Inflammatory macrophage treated with lipopolysaccharide for 4 hours (primary cell): ENCODE data around the gene RASSF10.
"Not testable (repeated sequence)": the region's sequence is repeated elsewhere in the genome, so short reads cannot be mapped to it uniquely, and the experiment has no call there.

Experiments used
- DNase-seq: peaks from one replicate; pipeline ENCODE4 v3.0.0-alpha.2; 2020

The RASSF10 gene

DNA sequence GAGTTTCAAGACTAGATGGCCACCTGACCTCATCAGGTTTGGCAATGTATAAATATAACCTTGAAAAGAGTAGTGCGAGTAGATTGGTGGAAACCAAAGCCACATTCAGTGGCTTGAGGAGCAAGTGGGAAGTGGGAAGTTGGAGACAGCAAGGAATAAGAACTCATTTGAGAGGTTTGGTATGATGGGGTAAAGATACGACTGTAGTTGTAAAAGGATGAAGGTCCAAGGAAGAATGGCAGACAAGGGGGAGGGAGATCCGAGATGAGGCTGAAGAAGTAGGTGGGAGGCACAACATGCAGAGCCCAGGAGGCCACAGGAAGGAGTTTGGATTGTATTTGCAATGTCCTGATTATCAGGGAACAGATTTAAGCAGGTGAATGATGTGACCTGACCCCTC lies 20.8 kb downstream of the RASSF10 start:
- DNase-seq: no peak

DNA sequence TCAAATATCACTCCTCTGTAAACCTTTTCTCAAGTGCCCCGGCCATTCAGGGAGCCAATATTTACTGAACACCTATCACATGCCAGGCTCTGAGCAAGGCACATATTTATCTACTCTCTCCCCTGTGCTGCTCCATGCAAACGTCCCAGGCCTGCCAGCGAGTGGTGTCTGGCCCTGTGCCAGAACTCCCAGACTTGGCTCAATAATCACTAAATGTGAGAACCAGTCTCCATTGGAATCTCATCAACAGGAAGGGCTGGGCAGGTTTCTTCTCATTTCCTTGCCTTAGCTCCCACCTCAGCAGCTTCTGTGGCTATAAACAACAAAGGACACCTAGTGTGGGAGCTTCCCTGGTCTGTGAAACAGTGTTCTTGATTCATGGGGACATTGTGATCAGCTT lies 21.7 kb downstream of the RASSF10 start:
- DNase-seq: no peak

DNA sequence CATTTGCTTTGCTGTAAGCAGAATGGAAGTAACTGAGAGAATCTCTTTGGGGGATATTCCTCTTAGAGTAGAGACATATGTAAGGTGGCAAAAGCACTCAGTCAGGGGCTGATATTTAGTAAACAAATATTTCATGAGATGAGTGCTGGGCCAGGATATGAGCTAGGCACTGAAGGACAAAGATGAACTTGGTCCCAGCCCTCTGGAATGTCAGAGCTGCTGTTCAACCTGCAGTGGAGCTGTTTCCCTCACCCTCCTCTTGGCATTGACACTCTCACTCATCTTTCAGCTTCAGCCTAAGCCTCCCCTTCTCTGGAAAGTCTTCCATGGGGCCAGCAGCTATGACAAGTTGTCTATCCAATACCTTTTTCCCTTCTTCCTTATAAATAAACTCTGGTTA lies 22.2 kb downstream of the RASSF10 start:
- DNase-seq: no peak

DNA sequence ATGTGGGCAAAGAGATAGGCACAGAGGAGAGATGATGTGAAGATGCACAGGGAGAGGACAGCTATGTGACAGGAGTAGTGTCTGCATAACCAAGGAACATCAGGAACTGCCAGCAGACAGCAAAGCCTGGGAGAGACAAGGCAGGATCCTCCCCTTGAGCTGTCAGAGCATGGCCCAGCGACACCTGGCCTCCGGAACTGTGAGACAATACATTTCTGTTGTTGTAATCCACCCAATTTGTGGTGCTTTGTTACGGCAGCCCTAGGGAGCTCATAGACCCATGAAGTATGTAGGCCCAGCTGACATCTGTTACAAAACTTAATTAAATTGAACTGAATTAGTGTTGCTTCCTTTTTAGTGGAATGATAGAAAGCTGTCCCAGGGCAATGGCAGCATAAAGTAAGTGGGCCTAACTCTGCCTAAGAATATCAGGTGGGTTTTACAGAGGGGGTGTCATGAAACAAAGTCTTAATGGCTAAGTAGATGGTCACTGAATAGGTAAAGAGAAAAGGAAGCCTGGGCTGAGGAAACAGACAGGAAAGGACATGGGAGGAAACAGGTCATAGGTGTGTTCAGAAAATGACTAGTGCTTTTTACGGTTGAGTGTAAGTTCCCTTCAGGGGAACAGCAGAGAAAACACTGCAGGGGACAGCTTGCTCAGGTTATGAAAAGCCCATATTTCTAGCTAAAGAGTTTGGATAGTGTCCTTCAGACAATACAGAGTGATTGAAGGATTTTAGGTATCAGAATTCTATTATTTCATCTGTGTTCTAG lies 24.8 kb downstream of the RASSF10 start:
- no peak for DNase-seq

- no peak for DNase-seq
Observed at GRCh38 chr11:13035711-13036110, 26.6 kb downstream of the RASSF10 start.

DNA sequence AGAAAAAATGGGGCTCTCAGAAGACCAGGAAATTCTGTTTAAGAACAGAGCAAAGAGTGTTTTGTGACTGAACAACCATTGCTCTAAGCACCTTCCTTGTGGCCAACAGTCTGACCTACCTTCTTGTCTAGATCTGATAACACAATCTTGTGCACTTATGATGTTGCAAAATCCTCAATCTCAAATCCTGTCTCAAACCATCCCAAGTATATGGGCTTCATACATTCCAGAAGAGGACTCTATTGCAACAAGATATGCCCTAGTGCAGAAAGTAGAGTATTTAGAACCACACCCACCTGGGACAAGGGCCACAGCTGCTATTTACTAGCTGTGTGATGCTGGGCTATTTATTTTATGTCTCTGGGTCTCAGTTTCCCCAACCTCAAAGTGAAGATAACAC lies 27.1 kb downstream of the RASSF10 start:
- no peak for DNase-seq

DNA sequence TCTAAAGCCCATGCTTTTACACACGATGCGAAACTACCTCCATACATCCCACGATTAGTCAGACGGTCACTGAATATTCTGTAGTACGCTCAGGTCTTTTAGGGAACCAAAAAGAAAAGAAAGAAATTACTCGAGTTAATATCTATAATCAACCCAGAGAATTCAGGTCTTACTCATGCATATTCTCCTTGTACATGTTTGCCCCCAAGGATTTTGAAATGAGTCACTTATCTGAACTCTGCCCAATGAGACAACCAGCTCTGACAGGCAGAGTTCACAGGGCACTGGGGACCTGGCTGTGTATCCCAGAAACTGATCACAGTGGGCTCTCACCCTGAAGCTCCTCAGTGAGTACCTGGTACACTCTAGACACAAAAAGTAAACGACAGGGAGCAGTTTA lies 29.2 kb downstream of the RASSF10 start:
- no peak for DNase-seq

DNA sequence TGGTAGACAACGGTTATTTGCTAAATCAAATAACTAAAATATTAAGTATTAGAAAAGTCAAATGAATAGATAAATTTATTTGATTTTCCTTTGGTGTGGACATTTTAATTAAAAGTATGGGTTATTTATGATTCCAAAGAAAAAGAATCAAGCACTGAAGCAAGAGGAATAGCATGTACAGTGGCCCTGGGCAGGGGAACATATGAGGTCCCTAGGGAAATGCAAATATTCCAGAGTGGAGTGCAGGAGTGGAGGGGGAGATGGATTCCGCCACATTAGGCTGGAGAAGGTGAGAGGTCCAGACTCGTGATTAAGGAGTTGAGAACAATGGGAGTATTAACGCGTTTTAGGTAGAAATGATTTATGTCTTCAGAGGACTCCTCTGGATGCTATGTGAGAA lies 30.0 kb downstream of the RASSF10 start:
- DNase-seq: no peak

GRCh38 chr11:13040969-13041561 lies 31.9 kb downstream of the RASSF10 start:
- DNase-seq: no peak

GRCh38 chr11:13042873-13043342 lies 33.8 kb downstream of the RASSF10 start:
- no peak for DNase-seq

DNA sequence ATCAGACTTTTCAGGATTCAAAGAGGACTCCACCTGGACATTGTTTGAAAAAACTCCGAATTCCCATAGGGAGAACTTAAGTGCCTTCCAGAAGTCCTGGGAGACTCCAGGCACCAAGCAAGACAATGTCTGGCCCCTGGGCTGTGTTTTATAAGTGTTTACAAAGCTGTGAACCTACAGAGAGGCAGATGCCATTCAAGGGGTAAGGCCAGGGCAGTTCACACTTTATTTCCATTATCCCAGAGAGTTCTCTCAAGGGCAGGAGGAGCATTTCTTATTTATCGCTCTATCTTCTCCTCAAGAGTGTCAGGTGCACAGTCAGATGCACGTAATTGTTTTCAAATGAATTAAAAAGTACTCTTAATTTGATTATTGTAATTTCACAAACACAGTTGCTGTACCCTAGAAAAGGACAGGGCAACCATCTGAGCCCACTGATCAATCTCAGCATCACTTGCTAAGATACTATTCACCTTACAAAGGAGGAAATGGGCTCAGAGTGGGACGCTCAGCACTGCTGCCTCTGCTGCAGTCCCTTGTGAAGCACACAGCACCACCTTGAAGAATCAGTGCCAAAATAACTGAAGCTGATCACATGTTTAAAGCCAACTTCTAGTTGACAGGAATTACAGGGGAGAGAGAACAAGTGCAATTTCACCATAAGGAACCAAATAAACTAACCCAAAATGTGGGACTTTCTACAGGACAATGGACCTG lies 35.0 kb downstream of the RASSF10 start:
- DNase-seq: no peak

DNA sequence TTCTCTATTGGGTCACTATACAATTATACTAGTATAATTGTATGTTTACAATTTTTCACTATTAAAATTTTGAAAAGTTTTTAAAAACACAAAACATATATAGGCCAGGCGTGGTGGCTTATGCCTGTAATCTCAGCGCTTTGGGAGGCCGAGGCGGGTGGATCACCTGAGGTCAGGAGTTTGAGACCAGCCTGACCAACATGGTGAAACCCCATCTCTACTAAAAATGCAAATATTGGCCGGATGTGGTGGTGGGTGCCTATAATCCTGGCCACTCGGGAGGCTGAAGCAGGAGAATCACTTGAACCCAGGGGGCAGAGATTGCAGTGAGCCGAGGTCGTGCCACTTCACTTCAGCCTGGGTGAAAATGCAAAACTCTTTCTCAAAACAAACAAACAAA lies 36.0 kb downstream of the RASSF10 start:
- DNase-seq: not testable (repeated sequence)

DNA sequence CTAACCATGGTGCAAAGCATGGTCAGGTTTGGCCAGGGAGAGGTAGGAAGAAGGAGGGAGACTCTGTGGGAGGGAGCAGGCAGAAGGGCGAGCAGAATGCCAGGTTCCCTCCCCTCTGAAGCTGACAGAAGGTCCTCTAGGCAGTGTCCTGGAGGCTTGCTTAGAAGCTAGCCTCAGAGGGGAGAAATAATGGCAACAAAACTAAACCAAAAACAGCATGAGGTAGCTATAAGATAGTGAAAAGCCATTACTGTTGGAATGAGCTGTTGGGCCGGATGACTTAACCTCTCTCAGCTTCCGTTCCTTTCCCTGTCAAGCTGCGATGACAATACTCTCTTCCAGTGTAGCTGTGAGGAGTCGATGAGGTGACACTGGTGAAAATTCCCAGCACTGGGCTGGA lies 36.6 kb downstream of the RASSF10 start:
- no peak for DNase-seq

- DNase-seq: no peak
Observed at GRCh38 chr11:13046637-13047570, 37.8 kb downstream of the RASSF10 start.

DNA sequence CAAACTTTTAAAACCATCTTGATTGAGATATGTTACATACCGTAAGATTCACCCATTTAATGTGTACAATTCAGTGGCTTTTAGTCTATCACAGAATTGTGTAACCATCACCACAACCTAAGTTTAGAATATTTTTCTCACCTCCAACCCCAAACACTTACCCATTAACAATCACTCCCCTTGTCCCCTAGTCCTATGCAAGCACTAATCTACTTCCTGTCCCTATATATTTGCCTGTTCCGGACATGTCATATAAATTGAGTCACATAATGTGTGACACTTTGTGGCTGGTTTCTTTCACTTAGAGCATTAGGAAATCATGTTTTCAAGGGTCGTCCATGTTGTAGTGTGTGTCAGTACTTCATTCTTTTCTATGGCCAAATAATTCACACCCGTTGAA lies 38.8 kb downstream of the RASSF10 start:
- DNase-seq: no peak

DNA sequence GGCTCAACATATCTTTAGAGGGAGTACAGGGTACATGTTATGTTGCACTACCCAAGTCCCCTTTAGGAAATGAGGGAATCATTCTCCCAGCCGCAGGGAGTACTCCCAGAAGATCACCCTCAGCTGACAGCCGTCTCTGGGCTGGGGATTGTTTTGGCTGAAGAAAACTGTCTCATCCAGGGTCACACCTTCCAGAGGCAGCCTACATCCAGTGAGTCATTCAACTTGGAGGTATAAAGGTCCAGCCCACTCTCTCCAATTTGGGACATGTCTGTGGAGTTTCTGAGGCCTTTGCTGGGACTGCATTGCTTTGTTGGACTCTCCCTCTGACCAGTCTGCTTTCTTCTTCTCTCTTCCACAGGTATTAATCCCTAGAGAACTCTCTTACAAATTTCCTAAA lies 42.1 kb downstream of the RASSF10 start:
- no peak for DNase-seq

DNA sequence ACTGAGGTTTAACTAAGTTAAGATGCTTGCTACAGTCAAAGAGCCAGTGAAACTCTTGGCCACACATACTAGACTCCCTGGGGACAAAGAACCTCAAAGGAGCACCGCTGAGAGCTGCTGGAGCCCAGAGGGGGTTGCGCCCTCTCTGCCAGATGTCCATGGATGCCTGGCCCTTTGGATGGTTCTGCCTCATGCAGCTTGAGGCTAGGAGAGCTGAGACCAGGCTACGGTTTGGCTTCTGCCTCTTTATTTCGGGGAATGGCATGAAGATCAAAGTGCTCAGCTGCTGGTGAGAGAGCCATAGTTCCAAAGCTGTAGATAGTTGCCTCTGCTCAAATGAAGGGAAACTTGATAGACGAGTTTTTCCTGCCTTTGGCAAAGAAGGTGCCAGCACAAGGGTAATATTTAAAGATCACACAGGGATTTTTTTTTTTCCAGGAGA lies 43.0 kb downstream of the RASSF10 start:
- no peak for DNase-seq

DNA sequence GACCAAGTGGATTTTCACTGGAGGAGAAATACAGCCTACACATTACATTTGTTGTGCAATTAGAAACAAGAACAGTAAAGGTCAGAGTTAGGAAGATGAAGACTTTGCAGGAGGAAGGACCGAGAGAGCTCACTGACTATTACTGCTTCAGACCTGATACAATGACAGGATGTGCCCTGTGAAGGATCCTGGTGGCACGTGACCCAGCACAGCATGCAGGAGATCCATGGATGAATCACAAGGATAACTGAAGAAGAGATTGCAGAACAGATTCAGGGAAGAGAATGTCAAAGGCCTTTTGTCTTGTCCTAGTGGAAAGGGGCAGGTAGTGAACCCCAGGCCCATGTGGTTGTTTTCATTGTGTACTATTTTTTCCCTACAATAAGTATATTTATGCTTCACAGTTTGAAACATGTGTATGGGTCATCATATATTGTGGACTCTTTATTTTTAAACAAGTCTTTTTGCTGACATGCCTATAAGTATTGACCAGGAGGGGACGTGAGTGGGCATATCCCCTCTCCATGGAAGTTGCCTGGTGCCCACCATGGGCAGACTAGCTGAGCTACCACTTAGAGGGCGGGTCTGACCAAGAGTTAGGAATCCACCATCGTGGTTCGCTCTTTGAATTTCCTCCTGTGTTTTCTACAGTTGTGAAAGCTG lies 44.3 kb downstream of the RASSF10 start:
- DNase-seq: no peak

DNA sequence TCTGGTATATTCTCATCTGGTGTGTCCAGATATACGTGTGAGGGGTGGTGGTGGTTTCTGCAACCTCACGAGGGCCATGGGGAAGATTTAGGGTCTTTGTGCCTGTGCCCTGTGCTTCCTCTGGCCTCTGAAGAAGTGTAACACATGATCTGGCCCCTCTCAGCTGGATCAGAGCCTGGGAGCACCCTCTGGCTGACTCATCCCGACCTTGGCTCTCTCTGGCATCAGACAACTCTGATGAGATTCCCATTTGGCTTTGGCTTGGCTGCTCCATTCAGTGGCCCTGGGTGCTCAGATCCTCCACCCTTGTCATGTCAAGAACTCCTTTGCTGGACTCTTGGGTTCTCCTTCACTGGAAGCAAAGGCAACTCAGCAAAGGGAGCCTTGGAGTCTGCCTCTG lies 45.2 kb downstream of the RASSF10 start:
- DNase-seq: no peak

- no peak for DNase-seq
Observed at GRCh38 chr11:13055200-13055599, 46.1 kb downstream of the RASSF10 start.

DNA sequence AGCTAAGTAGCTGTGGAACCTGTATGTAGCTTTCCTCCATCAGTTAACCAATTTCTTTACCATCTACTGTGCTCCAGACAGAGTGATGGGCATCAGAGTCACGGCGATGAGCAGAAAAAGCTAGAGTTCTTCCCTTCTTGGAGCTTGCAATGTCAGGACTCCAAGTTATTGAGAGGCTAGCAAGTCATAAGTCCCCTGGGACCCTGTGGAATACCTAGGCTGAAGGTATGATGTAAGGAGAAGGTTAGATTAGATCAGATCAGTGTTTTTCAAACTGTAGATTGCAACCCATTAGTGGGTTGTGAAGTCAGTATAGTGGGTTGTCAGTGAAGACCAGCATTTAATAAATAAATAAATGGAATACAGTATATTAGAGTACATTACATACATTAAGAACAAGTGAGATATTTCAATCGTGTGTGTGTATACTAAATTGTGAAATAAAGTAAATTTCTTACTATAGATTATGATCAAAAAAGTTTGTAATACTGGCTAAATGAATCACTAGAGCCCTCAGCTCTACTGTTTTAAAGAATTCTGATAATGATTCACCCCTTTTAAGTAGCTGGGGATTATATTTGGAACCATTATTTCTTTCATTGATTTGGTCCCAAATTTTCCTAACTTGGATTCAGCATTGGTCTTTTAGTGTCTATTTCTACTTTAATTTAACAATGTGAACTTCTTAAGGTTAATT lies 52.3 kb downstream of the RASSF10 start:
- no peak for DNase-seq
